Sigmoid colon (tissue), 7 donors: ENCODE data around the gene TNFRSF17. TPM values are rescaled to one million over a fixed set of nuclear protein-coding genes. Genes with fewer than 3 reads are reported as not detected.
"Not testable (repeated sequence)": the region's sequence is repeated elsewhere in the genome, so short reads cannot be mapped to it uniquely, and the experiment has no call there.

ENCODE experiments used
- DNase-seq: peaks from one replicate; pipeline ENCODE4 v3.0.0-alpha.2; 2019
- H3K27ac ChIP-seq, 4 donors: fragments of 200-600 bp; sonication (generic); one replicate each; pipeline ENCODE4 v1.5.1; 2016 to 2019; ENCODE audit warnings: mild to moderate bottlenecking in 1 of 4
- H3K27me3 ChIP-seq, 3 donors: fragments of 200-600 bp; sonication (generic); one replicate each; pipeline ENCODE4 v1.5.1; 2019; ENCODE audit warnings: mild to moderate bottlenecking in 1 of 3
- H3K36me3 ChIP-seq, 4 donors: fragments of 200-600 bp; sonication (generic); one replicate each; pipeline ENCODE4 v1.5.1; 2016 to 2019
- H3K4me1 ChIP-seq, 4 donors: fragments of 200-600 bp; sonication (generic); one replicate each; pipeline ENCODE4 v1.5.1; 2017 to 2019
- H3K4me3 ChIP-seq, 4 donors: fragments of 200-600 bp; sonication (generic); one replicate each; pipeline ENCODE4 v1.5.1; 2017 to 2019; ENCODE audit warnings: mild to moderate bottlenecking in 2 of 4, moderate library complexity in 1 of 4
- H3K9me3 ChIP-seq, 4 donors: fragments of 200-600 bp in 3 of 4; sonication (generic) in 3 of 4; one replicate each; pipeline versions ENCODE4 v1.5.1 to v1.6.1; 2013 to 2019
- EP300 ChIP-seq, 4 donors: sonication (generic); formaldehyde crosslinking; IDR thresholded peaks; one replicate each; pipeline ENCODE4 v1.6.1; 2017; ENCODE audit warnings: antibody characterized with exemption in 4 of 4
- POLR2A ChIP-seq, 2 donors: fragments of 450-650 bp; IDR thresholded peaks; one replicate each; pipeline ENCODE4 v1.6.1; 2016; ENCODE audit warnings: antibody characterized with exemption in 2 of 2, mild to moderate bottlenecking in 2 of 2, moderate library complexity in 2 of 2
- POLR2AphosphoS5 ChIP-seq, 4 donors: sonication (generic); formaldehyde crosslinking; IDR thresholded peaks; one replicate each; pipeline ENCODE4 v1.6.1; 2017; ENCODE audit warnings: antibody characterized with exemption in 4 of 4
- WGBS, 2 donors: extraction: QIAGEN DNeasy Blood & Tissue Kit; methylation state at CpG; one replicate each; pipeline ENCODE4 v1.1.7; 2013; 5-methylcytosine and 5-hydroxymethylcytosine counted together
- intact Hi-C: fragments of 100-400 bp; cut with DNase I; formaldehyde crosslinking; loops from one replicate; pipeline ENCODE4 v1.15.1; 2023
- polyA plus RNA-seq, 3 donors: library from polyadenylated mRNA; stranded (reverse); fragments of 200-250 nt; gene quantifications; one replicate each; pipeline ENCODE4 v1.2.3, GENCODE V29; 2013
- total RNA-seq, 4 donors: library from RNA; depleted of rRNA; stranded (reverse); fragments of >200 nt; gene quantifications; one replicate each; pipeline ENCODE4 v1.1.0, GENCODE V29; 2016
- TF ChIP-seq, protein P1 (sequence below), 4 experiments: fragments of 450-650 bp in 3 of 4; fragments of 200-600 bp in 1 of 4; IDR thresholded peaks; one replicate each; pipeline ENCODE4 v1.5.1; 2016 to 2019; ENCODE audit warnings: antibody characterized with exemption in 4 of 4, mild to moderate bottlenecking in 3 of 4, moderate library complexity in 2 of 4
- donor health status: healthy with polysubstance abuse.
- donor health status: Bipolar disorder and iron deficiency.
- donor health status: healthy.

The TNFRSF17 gene
- total and polyA plus RNA-seq, 7 donors: 1.8 to 3.8 (median 1.8) TPM; not detected in 4

DNA sequence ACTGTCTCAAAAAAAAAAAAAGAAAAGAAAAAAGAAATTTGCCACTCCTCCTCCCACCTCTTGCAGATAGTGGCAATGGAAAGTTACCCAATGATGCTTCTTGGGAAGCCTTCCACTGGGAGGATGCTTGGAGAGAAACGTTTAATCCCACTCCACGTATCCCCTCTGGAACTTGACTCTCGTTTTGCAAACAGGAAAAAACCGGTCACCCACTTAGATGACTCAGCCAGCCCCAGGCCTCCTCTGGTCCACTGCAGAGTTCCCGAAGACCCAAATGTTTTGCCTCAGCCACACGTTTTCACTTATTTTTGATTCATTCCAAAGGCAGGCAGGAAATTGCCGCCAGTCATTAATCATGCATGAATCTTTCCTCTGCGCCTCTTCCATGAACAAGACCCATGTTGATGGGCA is 9.3 kb upstream of the TNFRSF17 start:
- 78 to 83% methylated on average over 8 of the region's 8 CpGs for WGBS, 2 donors
- intact Hi-C loops: no loop called here
- H3K4me3 ChIP-seq: no peak overlapping the region
- no peaks in the 10 kb centered on the region for H3K36me3 ChIP-seq
- no peaks in the 10 kb centered on the region for H3K9me3 ChIP-seq
- no peaks in the 10 kb centered on the region for H3K27me3 ChIP-seq
- no peaks in the 10 kb centered on the region for H3K4me1 ChIP-seq
- peak overlapping the region in 1 of 4 donors; percentile 41 for H3K27ac ChIP-seq
- TF ChIP-seq POLR2AphosphoS5 (IDR thresholded peaks at IDR 0.05): no peak
- TF ChIP-seq, protein P1, sequence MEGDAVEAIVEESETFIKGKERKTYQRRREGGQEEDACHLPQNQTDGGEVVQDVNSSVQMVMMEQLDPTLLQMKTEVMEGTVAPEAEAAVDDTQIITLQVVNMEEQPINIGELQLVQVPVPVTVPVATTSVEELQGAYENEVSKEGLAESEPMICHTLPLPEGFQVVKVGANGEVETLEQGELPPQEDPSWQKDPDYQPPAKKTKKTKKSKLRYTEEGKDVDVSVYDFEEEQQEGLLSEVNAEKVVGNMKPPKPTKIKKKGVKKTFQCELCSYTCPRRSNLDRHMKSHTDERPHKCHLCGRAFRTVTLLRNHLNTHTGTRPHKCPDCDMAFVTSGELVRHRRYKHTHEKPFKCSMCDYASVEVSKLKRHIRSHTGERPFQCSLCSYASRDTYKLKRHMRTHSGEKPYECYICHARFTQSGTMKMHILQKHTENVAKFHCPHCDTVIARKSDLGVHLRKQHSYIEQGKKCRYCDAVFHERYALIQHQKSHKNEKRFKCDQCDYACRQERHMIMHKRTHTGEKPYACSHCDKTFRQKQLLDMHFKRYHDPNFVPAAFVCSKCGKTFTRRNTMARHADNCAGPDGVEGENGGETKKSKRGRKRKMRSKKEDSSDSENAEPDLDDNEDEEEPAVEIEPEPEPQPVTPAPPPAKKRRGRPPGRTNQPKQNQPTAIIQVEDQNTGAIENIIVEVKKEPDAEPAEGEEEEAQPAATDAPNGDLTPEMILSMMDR (IDR thresholded peaks at IDR 0.05): no peak
- no peak for TF ChIP-seq EP300 (IDR thresholded peaks at IDR 0.05)
- DNase-seq: peak; percentile 43

DNA sequence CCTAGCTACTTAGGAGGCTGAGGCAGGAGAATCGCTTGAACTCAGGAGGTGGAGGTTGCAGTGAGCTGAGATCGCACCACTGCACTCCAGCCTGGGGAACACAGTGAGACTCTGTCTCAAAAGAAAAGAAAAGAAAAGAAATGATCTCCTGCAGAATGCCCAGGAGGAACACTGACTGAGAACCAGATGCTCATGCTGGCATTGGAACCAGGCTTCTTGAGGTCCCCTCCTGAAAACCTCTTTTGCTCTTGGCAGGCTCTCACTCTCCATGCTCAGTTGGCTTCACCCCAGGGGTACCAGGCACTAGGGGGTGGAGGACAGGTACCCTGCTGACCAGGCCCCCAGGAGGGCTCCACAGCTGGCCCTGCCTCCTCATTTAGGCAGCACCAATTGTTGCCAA is 8.5 kb upstream of the TNFRSF17 start:
- peak; percentile 40 for DNase-seq
- intact Hi-C loops: no loop called here
- H3K27me3 ChIP-seq: no peaks in the 10 kb centered on the region
- H3K4me3 ChIP-seq: no peak overlapping the region
- no peak for TF ChIP-seq POLR2A (IDR thresholded peaks at IDR 0.05)
- TF ChIP-seq, protein P1 (IDR thresholded peaks at IDR 0.05): no peak
- no peak for TF ChIP-seq EP300 (IDR thresholded peaks at IDR 0.05)
- no peak for TF ChIP-seq POLR2AphosphoS5 (IDR thresholded peaks at IDR 0.05)
- peak overlapping the region in 1 of 4 donors; percentile 41 for H3K27ac ChIP-seq
- H3K9me3 ChIP-seq: no peaks in the 10 kb centered on the region
- no peaks in the 10 kb centered on the region for H3K4me1 ChIP-seq
- no peaks in the 10 kb centered on the region for H3K36me3 ChIP-seq
- WGBS, 2 donors: 99 to 100% methylated on average over 2 of the region's 2 CpGs

DNA sequence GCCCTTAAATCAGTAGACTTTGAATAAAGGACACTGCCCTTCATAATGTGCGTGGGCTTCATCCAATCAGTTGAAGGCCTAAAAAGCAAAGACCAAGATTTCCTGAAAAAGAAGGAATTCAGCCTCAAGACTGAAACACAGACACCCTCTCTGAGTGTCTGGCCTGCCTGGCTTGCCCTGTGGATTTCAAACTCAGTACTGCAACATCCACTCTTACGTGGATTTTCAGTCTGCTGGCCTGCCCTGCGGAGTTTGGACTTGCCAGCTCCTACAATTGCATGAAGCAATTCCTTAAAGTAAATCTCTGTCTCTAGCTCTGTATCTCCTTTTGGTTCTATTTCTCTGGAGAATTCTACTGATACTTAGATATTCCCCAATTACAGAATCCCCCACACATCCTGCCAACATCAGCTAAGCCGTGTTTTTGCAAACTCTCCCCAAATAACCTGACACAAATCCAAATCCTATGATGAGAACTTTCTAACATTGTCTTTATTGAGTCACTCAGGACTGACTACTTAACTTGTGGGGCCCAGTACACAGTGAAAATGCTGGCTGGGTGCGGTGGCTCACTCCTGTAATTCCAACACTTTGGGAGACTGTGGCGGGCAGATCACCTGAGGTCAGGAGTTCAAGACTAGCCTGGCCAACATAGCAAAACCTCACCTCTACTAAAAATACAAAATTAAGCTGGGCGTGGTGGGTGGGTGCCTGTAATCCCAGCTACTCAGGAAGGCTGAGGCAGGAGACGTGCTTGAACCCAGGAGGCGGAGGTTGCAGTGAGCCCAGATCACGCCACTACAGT is 7.2 kb upstream of the TNFRSF17 start:
- H3K9me3 ChIP-seq: no peaks in the 10 kb centered on the region
- no peak overlapping the region for H3K4me3 ChIP-seq
- no peaks in the 10 kb centered on the region for H3K36me3 ChIP-seq
- peak overlapping the region in 1 of 4 donors; percentile 41 for H3K27ac ChIP-seq
- H3K27me3 ChIP-seq: no peaks in the 10 kb centered on the region
- 93% methylated on average over 10 of the region's 10 CpGs for WGBS, 2 donors
- intact Hi-C loops: no loop called here
- DNase-seq: peak; percentile 51
- TF ChIP-seq EP300 (IDR thresholded peaks at IDR 0.05) (no peak), POLR2AphosphoS5 (IDR thresholded peaks at IDR 0.05) (no peak), POLR2A (IDR thresholded peaks at IDR 0.05) (no peak)
- TF ChIP-seq, protein P1 (IDR thresholded peaks at IDR 0.05): no peak
- no peaks in the 10 kb centered on the region for H3K4me1 ChIP-seq

DNA sequence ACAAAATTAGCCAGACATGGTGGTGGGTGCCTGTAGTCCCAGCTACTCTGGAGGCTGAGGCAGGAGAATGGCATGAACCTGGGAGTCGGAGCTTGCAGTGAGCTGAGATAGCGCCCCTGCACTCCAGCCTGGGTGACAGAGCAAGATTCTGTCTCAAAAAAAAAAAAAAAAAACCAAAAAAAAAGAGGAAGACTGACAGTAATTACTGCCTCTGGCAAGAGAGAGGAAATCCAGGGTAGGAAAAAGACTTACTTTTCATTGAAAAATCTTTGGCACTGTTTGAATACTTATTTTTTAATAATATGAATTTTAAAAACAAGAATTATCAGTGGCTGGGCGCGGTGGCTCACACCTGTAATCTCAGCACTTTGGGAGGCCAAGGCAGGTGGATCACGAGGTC is 2.6 kb upstream of the TNFRSF17 start:
- intact Hi-C loops, H3K4me3 ChIP-seq, H3K9me3 ChIP-seq, H3K27me3 ChIP-seq, DNase-seq, H3K27ac ChIP-seq, H3K4me1 ChIP-seq, H3K36me3 ChIP-seq: not testable (repeated sequence)
- 90% methylated on average over 5 of the region's 5 CpGs for WGBS, 2 donors

DNA sequence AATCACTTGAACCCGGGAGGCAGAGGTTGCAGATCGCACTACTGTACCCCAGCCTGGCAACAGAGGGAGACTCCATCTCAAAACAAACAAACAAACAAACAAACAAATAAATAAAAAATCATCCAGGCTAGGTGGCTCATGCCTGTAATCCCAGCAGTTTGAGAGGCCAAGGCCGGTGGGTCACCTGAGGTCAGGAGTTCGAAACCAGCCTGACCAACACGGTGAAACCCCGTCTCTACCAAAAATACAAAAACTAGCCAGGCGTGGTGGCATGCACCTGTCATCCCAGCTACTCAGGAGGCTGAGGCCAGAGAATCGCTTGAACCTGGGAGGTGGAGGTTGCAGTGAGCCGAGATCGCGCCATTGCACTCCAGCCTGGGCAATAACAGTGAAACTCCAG is 2.0 kb upstream of the TNFRSF17 start:
- H3K4me3 ChIP-seq, H3K27me3 ChIP-seq, H3K9me3 ChIP-seq, intact Hi-C loops, H3K36me3 ChIP-seq, H3K27ac ChIP-seq, DNase-seq, H3K4me1 ChIP-seq: not testable (repeated sequence)
- WGBS, 2 donors: 89 to 94% methylated on average over 11 of the region's 11 CpGs

DNA sequence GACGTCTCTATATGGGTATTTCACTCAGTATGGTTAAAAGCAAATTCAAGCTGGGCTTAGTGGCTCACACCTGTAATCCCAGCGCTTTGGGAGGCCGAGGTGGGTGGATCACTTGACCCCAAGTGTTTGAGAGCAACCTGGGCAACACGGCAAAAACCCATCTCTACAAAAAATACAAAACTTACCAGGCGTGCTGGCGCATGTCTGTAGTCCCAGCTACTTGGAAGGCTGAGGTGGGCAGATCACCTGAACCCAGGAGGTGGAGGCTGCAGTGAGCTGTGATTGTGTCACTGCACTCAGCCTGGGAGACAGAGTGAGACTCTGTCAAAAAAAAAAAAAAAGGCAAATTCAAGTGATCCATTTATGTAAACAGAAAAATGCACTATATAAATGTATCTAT is 1.3 kb upstream of the TNFRSF17 start:
- no peak for TF ChIP-seq POLR2A (IDR thresholded peaks at IDR 0.05)
- no peak for TF ChIP-seq EP300 (IDR thresholded peaks at IDR 0.05)
- TF ChIP-seq, protein P1 (IDR thresholded peaks at IDR 0.05): no peak
- TF ChIP-seq POLR2AphosphoS5 (IDR thresholded peaks at IDR 0.05): no peak
- Histone ChIP-seq H3K9me3 (no peaks in the 10 kb centered on the region), H3K27ac (no peak overlapping the region), H3K4me1 (no peaks in the 10 kb centered on the region), H3K27me3 (no peaks in the 10 kb centered on the region), H3K4me3 (no peak overlapping the region), H3K36me3 (no peaks in the 10 kb centered on the region)
- no peak for DNase-seq
- WGBS, 2 donors: 88 to 91% methylated on average over 6 of the region's 6 CpGs
- intact Hi-C loops: no loop called here
